OCI-LY3 (cell line): ENCODE measurements around the gene ROBO2.

Experiments used
- H2AFZ ChIP-seq: fragments of 200-600, 300-600 bp; shearing (Covaris generic); 2 replicates; pipeline ENCODE4 v1.6.0; 2014; ENCODE audit warnings: antibody characterized with exemption, low read depth, low read length
- H3K27ac ChIP-seq: fragments of 200-600, 300-600 bp; sonication (generic); 2 replicates; pipeline ENCODE4 v1.5.1; 2014; ENCODE audit warnings: mild to moderate bottlenecking, low read length, moderate library complexity, mixed read lengths
- H3K27me3 ChIP-seq: fragments of 200-600, 300-600 bp; sonication (generic); 2 replicates; pipeline ENCODE4 v1.6.1; 2014; ENCODE audit warnings: low read depth, low read length, mixed read lengths
- H3K36me3 ChIP-seq: fragments of 200-600, 300-600 bp; sonication (generic); replicated peaks from 2 replicates; pipeline ENCODE3; 2014; ENCODE audit warnings: low read depth, low read length, mixed read lengths
- H3K4me1 ChIP-seq: fragments of 300-600, 200-600 bp; sonication (generic); 2 replicates; pipeline ENCODE4 v1.6.1; 2014; ENCODE audit warnings: low read length, mixed read lengths
- H3K4me2 ChIP-seq: fragments of 200-600, 300-600 bp; sonication (generic); 2 replicates; pipeline ENCODE4 v1.6.1; 2014; ENCODE audit warnings: low read length, mixed read lengths
- H3K4me3 ChIP-seq: fragments of 300-600, 200-600 bp; sonication (generic); 2 replicates; pipeline ENCODE4 v1.5.1; 2014; ENCODE audit warnings: antibody characterized with exemption, mild to moderate bottlenecking, low read length, moderate library complexity
- H3K79me2 ChIP-seq: fragments of 300-600, 200-600 bp; shearing (Covaris generic); 2 replicates; pipeline ENCODE4 v1.6.1; 2014; ENCODE audit warnings: mild to moderate bottlenecking, low read length, mixed read lengths
- H3K9ac ChIP-seq: fragments of 300-600, 200-600 bp; shearing (Covaris generic); 2 replicates; pipeline ENCODE4 v1.6.0; 2014; ENCODE audit warnings: mild to moderate bottlenecking, low read length, moderate library complexity
- H3K9me3 ChIP-seq: fragments of 200-600, 300-600 bp; shearing (Covaris generic); 2 replicates; pipeline ENCODE4 v1.6.1; 2014; ENCODE audit warnings: low read length, mixed read lengths; ENCODE audit not compliant: insufficient read depth
- H4K20me1 ChIP-seq: fragments of 200-600, 300-600 bp; sonication (generic); 2 replicates; pipeline ENCODE4 v1.6.1; 2016; ENCODE audit warnings: low read length, mixed read lengths; ENCODE audit not compliant: insufficient read depth
- EZH2phosphoT487 ChIP-seq: fragments of 200-600 bp; shearing (Covaris generic); IDR thresholded peaks from 2 replicates; pipeline ENCODE4 v1.6.1; 2018; ENCODE audit warnings: antibody characterized with exemption, mixed run types, low read depth
- TF ChIP-seq, protein P1 (sequence below): fragments of 200-600, 300-600 bp; sonication (generic); IDR thresholded peaks from 2 replicates; pipeline ENCODE4 v1.5.1; 2014; ENCODE audit warnings: antibody characterized with exemption, low read length, low read depth

ROBO2 gene

DNA sequence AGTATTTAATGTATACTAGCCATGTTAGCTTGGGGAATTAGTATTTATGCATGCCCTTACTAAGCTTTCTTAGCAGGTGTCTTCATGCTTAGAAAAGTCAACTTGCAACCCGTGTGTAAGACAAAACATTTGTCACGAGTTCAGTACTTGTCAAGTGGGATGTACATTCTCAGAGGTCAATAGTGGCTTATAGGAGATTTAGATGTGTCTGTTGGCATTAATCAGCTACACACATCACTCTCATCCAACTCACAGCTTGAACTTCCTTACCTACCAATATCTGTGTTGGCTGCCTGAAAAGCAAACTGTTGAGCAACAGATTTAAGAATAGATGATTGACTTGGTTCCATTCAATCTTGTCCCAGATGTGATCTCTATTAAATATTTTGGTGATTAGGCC lies 109.5 kb downstream of the ROBO2 start:
- Histone ChIP-seq H3K9me3 (no peaks in the 10 kb centered on the region; the same call in 1 of the 2 replicates), H3K27ac (no peak overlapping the region), H3K79me2 (no peaks in the 10 kb centered on the region), H3K27me3 (no peaks in the 10 kb centered on the region), H4K20me1 (no peaks in the 10 kb centered on the region), H3K36me3 (no peaks in the 10 kb centered on the region), H3K4me1 (peaks cover 12% of the 10 kb centered on the region), H3K4me2 (no peak overlapping the region), H2AFZ (no peak overlapping the region), H3K9ac (no peak overlapping the region), H3K4me3 (no peak overlapping the region)
- no peak for TF ChIP-seq EZH2phosphoT487
- TF ChIP-seq, protein P1, sequence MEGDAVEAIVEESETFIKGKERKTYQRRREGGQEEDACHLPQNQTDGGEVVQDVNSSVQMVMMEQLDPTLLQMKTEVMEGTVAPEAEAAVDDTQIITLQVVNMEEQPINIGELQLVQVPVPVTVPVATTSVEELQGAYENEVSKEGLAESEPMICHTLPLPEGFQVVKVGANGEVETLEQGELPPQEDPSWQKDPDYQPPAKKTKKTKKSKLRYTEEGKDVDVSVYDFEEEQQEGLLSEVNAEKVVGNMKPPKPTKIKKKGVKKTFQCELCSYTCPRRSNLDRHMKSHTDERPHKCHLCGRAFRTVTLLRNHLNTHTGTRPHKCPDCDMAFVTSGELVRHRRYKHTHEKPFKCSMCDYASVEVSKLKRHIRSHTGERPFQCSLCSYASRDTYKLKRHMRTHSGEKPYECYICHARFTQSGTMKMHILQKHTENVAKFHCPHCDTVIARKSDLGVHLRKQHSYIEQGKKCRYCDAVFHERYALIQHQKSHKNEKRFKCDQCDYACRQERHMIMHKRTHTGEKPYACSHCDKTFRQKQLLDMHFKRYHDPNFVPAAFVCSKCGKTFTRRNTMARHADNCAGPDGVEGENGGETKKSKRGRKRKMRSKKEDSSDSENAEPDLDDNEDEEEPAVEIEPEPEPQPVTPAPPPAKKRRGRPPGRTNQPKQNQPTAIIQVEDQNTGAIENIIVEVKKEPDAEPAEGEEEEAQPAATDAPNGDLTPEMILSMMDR, result no peak

DNA sequence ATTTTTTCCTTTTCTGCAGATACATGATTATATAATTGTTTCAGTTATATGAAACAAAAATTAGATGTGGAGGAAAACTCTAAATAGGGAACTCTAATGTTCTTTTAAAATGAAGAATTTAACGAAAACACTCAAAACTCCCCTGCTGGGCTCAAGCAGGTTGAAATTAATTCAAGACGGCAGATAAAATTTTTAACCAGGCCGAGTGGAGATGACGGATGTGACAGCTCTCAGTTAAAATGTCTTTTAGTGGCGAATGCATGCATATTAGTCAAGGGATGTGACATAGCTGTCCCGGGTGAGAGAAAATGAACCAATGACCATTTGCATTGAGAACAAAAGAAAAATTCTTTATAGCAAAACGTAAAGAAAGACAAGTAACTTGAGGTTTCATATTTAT lies 110.1 kb downstream of the ROBO2 start:
- H3K27me3 ChIP-seq, result no peaks in the 10 kb centered on the region
- H3K79me2 ChIP-seq, result no peaks in the 10 kb centered on the region
- no peaks in the 10 kb centered on the region; the same call in 1 of the 2 replicates for H3K9me3 ChIP-seq
- no peak overlapping the region for H3K27ac ChIP-seq
- TF ChIP-seq, protein P1, result no peak
- TF ChIP-seq EZH2phosphoT487, result no peak
- H2AFZ ChIP-seq, result no peak overlapping the region
- no peak overlapping the region for H3K9ac ChIP-seq
- peaks cover 12% of the 10 kb centered on the region for H3K4me1 ChIP-seq
- H3K4me3 ChIP-seq, result no peak overlapping the region
- no peak overlapping the region for H3K4me2 ChIP-seq
- no peaks in the 10 kb centered on the region for H3K36me3 ChIP-seq
- no peaks in the 10 kb centered on the region for H4K20me1 ChIP-seq

DNA sequence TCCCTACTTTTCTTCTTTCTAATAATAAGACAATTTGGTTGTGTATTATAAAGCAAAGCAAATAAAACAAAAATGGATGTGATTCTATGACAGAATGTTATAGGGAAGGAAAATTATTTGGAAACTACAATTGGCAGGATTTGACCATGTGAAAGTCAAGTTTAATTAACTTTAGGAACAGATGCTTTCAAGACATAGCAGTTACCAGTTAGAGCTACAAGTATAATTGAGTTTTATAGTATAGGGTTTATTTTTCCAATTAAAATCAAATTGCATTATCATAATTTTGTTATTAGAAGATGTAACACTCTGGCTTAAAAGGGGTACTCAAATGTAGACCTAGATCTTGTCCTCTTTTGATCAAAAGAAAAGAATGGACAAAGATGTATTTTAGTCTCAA lies 110.9 kb downstream of the ROBO2 start:
- no peak overlapping the region for H3K27ac ChIP-seq
- TF ChIP-seq, protein P1, result no peak
- TF ChIP-seq EZH2phosphoT487, result no peak
- peaks cover 12% of the 10 kb centered on the region for H3K4me1 ChIP-seq
- H3K4me3 ChIP-seq, result no peak overlapping the region
- no peak overlapping the region for H3K4me2 ChIP-seq
- no peaks in the 10 kb centered on the region; the same call in 1 of the 2 replicates for H3K9me3 ChIP-seq
- no peak overlapping the region for H3K9ac ChIP-seq
- no peaks in the 10 kb centered on the region for H3K27me3 ChIP-seq
- no peaks in the 10 kb centered on the region for H3K36me3 ChIP-seq
- no peaks in the 10 kb centered on the region for H4K20me1 ChIP-seq
- no peaks in the 10 kb centered on the region for H3K79me2 ChIP-seq
- no peak overlapping the region for H2AFZ ChIP-seq

DNA sequence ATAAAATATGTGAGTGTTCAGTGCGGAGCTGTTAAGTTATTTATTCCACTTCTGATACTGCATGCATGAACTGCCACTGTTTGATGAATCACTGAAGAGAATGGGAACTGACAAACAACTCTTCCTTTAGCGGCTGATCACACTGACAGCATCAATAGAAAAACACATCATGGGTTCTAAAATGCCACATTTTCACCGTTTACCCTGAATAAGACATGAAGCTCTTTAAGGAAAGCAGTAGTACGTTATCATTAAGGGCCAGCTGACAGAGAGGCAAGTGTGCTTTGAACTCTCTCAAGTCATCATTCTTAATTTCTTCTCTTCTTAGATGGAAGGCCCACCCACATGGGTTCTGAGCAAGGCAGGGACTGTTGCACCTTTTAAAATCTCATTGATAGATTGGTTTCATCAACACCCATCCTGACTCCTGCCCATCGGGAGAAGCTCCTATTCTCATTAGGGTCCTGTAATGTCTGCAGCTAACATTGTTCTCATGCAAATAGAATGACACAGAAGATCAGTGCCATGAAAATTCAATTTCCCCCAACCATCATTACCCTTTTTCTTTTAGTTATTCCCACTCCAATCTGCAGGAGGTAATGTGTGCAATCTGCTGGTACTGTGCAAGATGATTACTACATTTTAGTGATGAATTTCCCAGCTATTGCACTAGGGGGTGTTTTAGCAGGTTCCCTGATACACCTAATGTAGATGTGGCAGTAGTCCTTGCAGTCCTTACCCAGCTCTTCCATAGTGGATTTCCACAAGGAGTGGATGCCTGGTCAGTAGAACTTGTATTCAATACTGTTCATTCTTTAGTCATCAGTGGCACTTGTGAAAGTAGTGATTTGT lies 119.1 kb downstream of the ROBO2 start:
- no peak overlapping the region for H3K9ac ChIP-seq
- H3K4me2 ChIP-seq, result no peak overlapping the region
- H3K79me2 ChIP-seq, result no peaks in the 10 kb centered on the region
- no peak overlapping the region for H3K4me3 ChIP-seq
- H3K9me3 ChIP-seq, result no peaks in the 10 kb centered on the region
- no peak for TF ChIP-seq EZH2phosphoT487
- TF ChIP-seq, protein P1, result peak; percentile 27
- H3K4me1 ChIP-seq, result no peaks in the 10 kb centered on the region
- no peaks in the 10 kb centered on the region for H4K20me1 ChIP-seq
- no peaks in the 10 kb centered on the region for H3K27me3 ChIP-seq
- no peak overlapping the region for H2AFZ ChIP-seq
- H3K27ac ChIP-seq, result no peak overlapping the region
- no peaks in the 10 kb centered on the region for H3K36me3 ChIP-seq
